ENCODE measurements around the gene GPR68.

The GPR68 gene

DNA sequence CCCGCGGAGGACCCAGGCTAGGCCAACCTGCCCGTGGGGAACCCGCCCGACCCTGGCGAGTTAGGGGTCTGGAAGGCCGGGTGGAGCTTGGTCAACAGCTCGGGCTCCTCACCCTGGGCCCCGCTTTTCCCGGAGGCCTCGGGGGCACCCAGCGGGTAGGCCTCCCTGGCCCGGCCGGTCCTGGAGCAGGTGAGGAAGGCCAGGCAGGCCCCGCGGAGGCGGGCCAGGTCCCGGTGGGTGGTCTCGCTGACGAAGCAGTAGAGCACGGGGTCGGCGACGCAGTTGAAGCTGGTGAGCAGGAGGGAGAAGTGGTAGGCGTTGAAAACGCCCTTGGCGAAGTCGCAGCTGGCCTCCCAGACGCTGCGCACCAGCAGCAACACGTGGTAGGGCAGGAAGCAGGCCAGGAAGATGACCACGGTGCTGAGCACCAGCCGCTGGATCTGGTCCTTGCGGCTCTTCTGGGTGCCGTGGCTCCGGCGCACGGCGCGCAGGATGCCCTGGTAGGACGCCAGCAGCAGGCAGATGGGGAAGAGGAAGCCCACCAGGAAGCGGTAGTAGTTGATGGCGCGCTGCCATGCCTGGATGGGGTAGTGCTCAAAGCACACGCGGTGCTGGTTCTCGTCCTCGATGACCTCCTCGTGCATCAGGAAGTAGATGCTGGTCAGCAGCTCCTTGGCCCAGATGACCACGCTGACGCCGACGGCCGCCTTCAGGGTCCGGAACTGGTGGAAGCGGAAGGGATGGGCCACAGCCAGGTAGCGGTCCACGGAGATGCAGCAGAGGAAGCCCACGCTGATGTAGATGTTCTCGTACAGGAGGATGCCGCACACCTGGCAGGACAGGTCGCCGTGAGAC lies 10.3 kb downstream of the GPR68 start:
- TF ChIP-seq SIN3A (IDR thresholded peaks at IDR 0.05; ENCODE audit: borderline replicate concordance, insufficient read depth, low read length) (no peak), TAF1 (IDR thresholded peaks at IDR 0.05; ENCODE audit: borderline replicate concordance, insufficient read depth, low read length) (no peak), FOXP2 (optimal IDR thresholded peaks at IDR 0.05; ENCODE audit: borderline replicate concordance, extremely low read depth, extremely low read length, insufficient read depth) (no peak)

GRCh38 chr14:91232603-91233002 lies 11.9 kb downstream of the GPR68 start:
- TF ChIP-seq FOXP2 (optimal IDR thresholded peaks at IDR 0.05; ENCODE audit: borderline replicate concordance, extremely low read depth, extremely low read length, insufficient read depth) (no peak), SIN3A (IDR thresholded peaks at IDR 0.05; ENCODE audit: borderline replicate concordance, insufficient read depth, low read length) (no peak), POLR2AphosphoS5 (IDR thresholded peaks at IDR 0.05; ENCODE audit: low read depth, low read length) (no peak), TAF1 (IDR thresholded peaks at IDR 0.05; ENCODE audit: borderline replicate concordance, insufficient read depth, low read length) (no peak), REST (IDR thresholded peaks at IDR 0.05; ENCODE audit: insufficient read depth in 1 of 2, low read depth in 2 of 2, low read length in 2 of 2) (no peak)

DNA sequence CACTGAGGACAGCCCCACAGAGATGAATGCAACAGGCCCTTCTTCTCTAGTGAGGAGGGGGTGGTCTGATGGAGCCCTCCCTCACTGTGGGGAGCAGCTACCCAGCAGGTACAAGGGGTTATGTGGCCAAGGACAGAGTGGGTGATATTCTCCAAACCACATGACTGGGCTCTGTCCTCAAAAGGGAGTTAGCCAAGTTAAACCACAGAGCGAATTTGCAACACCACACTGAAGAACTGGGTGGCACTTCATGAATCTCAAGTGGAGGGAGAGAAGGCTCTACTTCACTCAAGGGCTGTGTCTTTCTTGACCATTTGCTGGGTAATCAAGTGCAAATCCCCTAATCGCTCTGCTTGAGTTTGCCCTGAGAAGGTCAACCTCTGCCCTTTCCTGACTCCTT lies 12.5 kb downstream of the GPR68 start:
- TF ChIP-seq REST (IDR thresholded peaks at IDR 0.05; ENCODE audit: insufficient read depth in 1 of 2, low read depth in 2 of 2, low read length in 2 of 2) (no peak), FOXP2 (optimal IDR thresholded peaks at IDR 0.05; ENCODE audit: borderline replicate concordance, extremely low read depth, extremely low read length, insufficient read depth) (no peak), POLR2AphosphoS5 (IDR thresholded peaks at IDR 0.05; ENCODE audit: low read depth, low read length) (no peak), SIN3A (IDR thresholded peaks at IDR 0.05; ENCODE audit: borderline replicate concordance, insufficient read depth, low read length) (no peak), TAF1 (IDR thresholded peaks at IDR 0.05; ENCODE audit: borderline replicate concordance, insufficient read depth, low read length) (no peak)

GRCh38 chr14:91231446-91231845 lies 13.1 kb downstream of the GPR68 start:
- TF ChIP-seq TAF1 (IDR thresholded peaks at IDR 0.05; ENCODE audit: borderline replicate concordance, insufficient read depth, low read length) (no peak), REST (IDR thresholded peaks at IDR 0.05; ENCODE audit: insufficient read depth in 1 of 2, low read depth in 2 of 2, low read length in 2 of 2) (no peak), POLR2AphosphoS5 (IDR thresholded peaks at IDR 0.05; ENCODE audit: low read depth, low read length) (no peak), SIN3A (IDR thresholded peaks at IDR 0.05; ENCODE audit: borderline replicate concordance, insufficient read depth, low read length) (no peak), FOXP2 (optimal IDR thresholded peaks at IDR 0.05; ENCODE audit: borderline replicate concordance, extremely low read depth, extremely low read length, insufficient read depth) (no peak)

GRCh38 chr14:91230397-91231035 lies 14.0 kb downstream of the GPR68 start:
- TF ChIP-seq TAF1 (IDR thresholded peaks at IDR 0.05; ENCODE audit: borderline replicate concordance, insufficient read depth, low read length) (no peak), SIN3A (IDR thresholded peaks at IDR 0.05; ENCODE audit: borderline replicate concordance, insufficient read depth, low read length) (no peak), FOXP2 (optimal IDR thresholded peaks at IDR 0.05; ENCODE audit: borderline replicate concordance, extremely low read depth, extremely low read length, insufficient read depth) (no peak), POLR2AphosphoS5 (IDR thresholded peaks at IDR 0.05; ENCODE audit: low read depth, low read length) (no peak), REST (IDR thresholded peaks at IDR 0.05; ENCODE audit: insufficient read depth in 1 of 2, low read depth in 2 of 2, low read length in 2 of 2) (no peak)

Data from PFSK-1 (cell line).